Hippocampal formation (tissue), 2 donors: Measurements from ENCODE around the gene RBM20.

Experiments
- DNase-seq, 2 donors: peaks; one replicate each; lab custom pipeline; 2025; lab: John Stamatoyannopoulos, UW

The RBM20 gene

DNA sequence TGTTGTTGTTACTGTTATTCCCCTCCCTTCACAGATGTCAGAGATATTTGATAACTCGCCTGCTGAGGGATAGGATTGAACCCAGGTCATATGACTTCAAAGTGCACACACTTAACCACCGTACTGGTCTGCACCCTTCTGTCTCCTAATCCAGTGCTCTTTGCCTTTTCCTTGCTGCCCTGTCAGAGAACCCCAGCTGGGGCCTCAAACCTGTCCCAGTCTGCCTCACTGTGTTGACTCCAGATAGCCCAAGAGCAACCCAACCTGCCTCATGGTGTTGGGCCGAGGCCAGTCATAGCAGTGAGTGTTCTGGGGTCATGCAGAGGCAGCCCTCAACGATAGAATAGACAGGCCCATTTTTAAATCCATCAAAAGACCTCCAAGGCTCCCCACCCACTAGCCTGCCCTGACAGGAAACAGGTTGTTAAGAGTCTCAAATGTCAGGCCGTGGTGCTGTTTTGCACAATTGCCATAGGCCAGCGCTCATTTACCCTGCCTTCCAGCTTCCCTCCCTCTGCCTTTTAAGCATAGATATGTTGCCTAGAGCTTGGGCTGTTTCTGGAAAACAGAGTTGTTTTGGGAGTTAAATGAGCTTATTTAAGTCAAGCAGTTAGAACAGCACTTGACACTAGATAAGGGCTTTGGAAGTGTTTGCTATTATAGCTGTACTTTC is 190.6 kb downstream of the RBM20 start:
- DNase-seq: no peak

DNA sequence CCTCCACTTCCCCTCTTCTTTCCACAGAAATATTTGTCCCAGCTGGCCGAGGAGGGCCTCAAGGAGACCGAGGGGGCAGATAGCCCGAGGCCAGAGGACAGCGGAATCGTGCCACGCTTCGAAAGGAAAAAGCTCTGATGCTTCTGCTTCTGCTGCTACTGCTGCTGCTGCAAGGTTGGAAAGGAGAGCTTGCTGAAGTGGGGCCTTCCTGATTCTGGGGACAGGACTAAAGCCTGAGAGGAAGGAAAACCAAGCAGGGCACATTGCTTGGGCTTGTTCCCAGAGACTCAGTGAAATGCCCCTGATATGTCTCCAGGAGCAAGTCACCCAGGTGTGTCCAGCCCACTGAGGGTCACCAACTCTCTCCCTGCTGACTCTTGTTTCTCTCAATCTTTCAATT is 191.7 kb downstream of the RBM20 start:
- no peak for DNase-seq

DNA sequence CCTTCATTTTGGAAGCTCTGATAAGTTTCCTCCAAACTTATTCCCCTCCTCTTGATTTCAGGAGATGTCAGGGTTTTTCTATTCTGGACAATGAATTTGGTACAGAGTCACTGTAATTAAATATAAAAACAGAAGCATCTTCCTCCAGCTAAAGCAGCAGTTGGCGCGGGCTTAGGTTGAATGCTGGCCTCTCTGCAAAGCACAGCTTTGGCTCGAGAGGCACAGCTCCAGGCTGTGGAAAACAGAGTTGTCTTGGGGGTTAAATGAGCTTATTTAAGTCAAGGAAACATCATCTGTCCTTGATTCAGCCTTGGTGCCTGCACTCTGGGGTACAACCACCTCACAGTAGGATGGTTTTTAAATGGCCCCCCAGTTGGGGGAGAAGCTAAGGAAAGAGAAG is 192.6 kb downstream of the RBM20 start:
- DNase-seq: no peak

GRCh38 chr10:110837418-110838171 is 193.5 kb downstream of the RBM20 start:
- DNase-seq: no peak

GRCh38 chr10:110840225-110840922 is 196.2 kb downstream of the RBM20 start:
- no peak for DNase-seq

DNA sequence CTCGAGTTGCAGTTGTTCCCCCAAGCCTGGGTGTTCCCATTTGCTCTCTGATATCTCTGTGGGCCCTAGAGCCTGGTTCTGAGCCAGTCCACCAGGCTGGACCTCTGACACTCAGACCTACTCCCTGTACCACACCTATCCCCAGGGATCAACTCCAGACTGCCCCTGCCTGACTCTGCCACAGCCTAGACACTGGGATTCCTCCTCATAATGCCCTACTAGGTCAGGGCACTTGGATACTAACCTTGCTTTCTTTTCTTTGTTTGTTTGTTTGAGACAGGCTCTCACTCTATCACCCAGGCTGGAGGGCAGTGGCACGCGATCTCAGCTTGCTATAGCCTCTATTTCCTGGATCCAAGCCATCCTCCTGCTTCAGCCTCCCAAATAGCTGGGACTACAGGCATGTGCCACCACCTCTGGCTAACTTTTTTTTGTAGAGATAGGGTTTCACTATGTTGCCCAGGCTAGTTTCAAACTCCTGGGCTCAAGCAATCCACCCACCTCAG is 196.8 kb downstream of the RBM20 start:
- DNase-seq: no peak

- no peak for DNase-seq
Observed at GRCh38 chr10:110841767-110842267, 197.7 kb downstream of the RBM20 start.

GRCh38 chr10:110842326-110842904 is 198.3 kb downstream of the RBM20 start:
- DNase-seq: no peak

GRCh38 chr10:110843031-110843430 is 198.9 kb downstream of the RBM20 start:
- no peak for DNase-seq

DNA sequence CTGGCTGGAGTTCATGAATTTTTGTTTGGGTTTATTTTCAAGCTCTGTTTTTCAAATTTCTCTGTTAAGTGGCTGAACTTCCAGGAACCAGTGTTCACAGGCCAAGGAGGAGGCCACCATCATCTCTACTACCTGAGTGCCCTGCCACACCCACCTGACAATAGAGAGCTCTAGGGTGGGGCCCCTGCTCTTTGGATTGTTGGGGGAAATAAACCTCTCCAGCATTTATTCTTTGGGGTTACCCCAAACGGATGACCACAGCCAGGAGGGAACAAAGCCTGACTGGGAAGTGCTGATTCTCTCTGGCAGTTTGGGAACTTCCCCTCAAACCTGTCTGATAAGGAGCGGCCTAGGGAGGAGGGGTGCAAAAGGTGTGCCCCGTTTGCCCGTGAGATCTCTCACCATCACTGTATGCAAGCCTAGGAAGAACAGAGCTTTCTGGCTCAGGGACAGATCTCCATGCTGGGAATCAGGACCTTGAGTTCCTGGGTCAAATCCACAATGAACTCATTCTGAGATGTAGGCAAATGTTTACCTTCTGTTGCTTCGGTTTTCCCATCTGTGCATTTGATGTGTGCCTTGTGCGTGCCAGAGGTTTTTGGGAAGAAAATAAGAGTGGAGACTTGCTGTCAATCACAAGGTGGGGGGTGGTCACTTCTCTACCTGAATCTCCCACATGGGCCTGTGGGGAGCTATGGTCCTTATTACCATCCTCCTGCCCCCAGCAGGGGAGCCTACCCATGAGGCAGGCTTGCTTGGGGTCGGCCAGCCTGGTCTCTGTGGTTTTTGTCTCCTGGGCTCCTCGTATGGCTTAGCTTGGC is 199.9 kb downstream of the RBM20 start:
- DNase-seq: no peak

DNA sequence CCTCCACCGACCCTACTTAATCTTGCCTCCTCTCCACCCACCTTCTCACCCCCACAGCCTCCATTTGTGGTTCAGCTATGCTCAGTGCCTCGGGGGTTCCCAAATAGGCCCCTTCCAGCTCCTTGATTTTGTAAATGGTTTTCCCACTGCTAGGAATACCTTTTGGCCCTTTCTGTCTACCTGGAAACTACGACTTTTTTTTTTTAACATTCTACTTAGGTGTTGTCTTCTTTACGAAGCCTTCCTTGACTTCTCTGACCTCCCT is 200.4 kb downstream of the RBM20 start:
- no peak for DNase-seq

DNA sequence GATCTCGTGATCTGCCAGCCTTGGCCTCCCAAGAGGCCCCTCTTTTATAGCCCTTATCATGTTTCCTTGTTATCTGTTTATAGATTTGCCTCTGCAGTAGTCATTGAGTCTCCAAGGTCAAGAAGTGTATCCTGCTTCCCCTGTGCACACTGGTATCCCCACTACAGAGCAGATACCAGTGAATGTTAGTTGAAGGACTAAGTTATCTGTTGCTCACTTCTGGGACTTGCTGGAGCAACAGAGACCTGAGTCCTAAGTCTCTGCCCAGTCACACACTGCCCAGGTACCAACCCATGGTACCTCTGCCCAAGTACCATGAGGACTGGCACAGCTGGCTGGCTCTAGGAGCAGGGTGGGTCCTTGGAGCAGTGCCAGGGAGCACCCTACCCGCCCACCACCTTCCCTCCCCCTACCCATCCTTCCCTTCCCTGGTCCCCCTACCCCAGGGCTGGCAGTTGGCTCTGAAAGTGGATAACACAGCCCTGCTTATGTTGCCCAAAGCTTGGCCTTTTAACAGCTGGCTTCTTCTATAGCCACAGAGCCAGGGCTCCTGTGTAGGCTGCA is 201.1 kb downstream of the RBM20 start:
- no peak for DNase-seq

GRCh38 chr10:110845756-110846620 is 201.9 kb downstream of the RBM20 start:
- DNase-seq: no peak

- DNase-seq: no peak
Observed at GRCh38 chr10:110847374-110847773, 203.2 kb downstream of the RBM20 start.

DNA sequence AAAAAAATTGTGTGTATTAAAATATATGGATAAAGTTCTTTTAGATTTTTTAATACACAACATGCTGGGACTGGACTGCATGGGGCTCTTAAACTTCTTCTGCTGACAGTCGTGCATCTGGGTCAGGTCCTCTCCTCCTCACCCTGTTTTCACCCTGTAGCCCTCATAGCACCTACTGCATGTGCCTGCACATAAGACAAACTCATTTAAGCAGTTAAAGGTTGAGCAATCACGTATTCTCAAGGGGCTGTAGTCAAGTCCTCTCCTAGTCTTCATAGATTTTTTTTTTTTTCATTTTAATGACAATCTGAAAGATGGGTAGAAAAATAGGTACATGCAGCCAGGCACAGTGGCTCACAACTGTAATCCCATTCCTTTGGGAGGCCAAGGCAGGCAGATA is 204.0 kb downstream of the RBM20 start:
- no peak for DNase-seq

GRCh38 chr10:110850099-110850498 is 206.0 kb downstream of the RBM20 start:
- DNase-seq: no peak

GRCh38 chr10:110851020-110851612 is 207.0 kb downstream of the RBM20 start:
- DNase-seq: no peak

- no peak for DNase-seq
Observed at GRCh38 chr10:110852255-110852896, 208.2 kb downstream of the RBM20 start.

- DNase-seq: no peak
Observed at GRCh38 chr10:110852947-110853346, 208.8 kb downstream of the RBM20 start.
